ENCODE measurements around the gene CDH24.
A peak's percentile ranks its signal among the peaks of the same experiment; 100 is the strongest.

The CDH24 gene, protein sequence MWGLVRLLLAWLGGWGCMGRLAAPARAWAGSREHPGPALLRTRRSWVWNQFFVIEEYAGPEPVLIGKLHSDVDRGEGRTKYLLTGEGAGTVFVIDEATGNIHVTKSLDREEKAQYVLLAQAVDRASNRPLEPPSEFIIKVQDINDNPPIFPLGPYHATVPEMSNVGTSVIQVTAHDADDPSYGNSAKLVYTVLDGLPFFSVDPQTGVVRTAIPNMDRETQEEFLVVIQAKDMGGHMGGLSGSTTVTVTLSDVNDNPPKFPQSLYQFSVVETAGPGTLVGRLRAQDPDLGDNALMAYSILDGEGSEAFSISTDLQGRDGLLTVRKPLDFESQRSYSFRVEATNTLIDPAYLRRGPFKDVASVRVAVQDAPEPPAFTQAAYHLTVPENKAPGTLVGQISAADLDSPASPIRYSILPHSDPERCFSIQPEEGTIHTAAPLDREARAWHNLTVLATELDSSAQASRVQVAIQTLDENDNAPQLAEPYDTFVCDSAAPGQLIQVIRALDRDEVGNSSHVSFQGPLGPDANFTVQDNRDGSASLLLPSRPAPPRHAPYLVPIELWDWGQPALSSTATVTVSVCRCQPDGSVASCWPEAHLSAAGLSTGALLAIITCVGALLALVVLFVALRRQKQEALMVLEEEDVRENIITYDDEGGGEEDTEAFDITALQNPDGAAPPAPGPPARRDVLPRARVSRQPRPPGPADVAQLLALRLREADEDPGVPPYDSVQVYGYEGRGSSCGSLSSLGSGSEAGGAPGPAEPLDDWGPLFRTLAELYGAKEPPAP

DNA sequence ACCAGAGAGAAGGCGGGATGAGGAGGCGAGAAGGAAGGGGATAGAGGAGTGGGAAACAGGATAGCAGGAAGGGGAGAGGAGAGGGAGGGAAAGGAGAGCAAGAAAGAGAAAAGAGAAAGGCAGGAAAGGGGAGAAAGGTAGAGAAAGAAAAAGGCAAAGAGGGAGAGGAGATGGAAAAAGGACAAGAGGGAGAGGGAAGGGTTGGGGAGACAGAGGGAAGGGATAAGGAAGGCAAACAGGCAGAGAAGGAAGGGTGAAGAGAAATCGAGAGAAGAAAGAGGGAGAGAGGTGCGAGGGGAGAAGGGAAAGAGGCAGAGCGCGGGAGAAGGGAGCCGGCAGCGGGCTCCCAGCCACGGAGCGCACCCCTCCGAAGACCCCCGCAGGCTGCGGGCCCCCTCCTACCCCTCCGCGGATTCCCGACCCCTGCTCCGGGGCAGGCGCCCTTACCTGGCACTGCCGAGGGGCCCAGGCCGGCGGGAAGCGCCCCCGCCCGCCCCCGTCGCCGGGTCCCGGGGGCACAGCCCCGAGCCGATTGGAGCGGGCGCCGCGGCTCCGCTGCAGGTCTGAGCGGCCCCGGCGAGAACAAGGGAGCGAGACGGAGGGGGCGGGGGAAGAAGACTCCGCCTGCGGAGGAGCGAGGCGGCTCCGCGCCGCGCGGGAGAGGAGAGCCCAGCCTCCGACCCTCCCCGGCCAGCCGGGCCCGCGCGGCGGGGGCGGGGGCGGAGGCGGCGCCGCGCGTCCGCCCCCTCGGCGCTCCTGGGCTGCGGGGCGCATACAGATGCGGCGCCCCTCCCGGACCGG is at the start of gene CDH24:
Gene CDH24 (minus strand): TSS at position 565 of the 801 bp plus-strand sequence. CDS start 1,787 bp downstream, outside the sequence.
- H3K4me1 ChIP-seq (ENCODE audit: control insufficient read depth in 1 of 2, insufficient read depth in 1 of 2, low read depth in 1 of 2, low read length in 1 of 2), result peaks cover 20 to 22% of the 10 kb centered on the region in 2 experiments
- no peak for TF ChIP-seq CTCF (IDR thresholded peaks at IDR 0.05)
- H3K9me3 ChIP-seq, result no peaks in the 10 kb centered on the region
- H3K36me3 ChIP-seq, result peaks cover 36% of the 10 kb centered on the region
- H3K27me3 ChIP-seq, result peaks cover 13% of the 10 kb centered on the region
- H3K4me3 ChIP-seq (ENCODE audit: low read depth in 1 of 2, low read length in 1 of 2), result peak within 1 kb of the TSS; percentile 71 to 84
- peak within 1 kb of the TSS; percentile 19 for H3K27ac ChIP-seq

GRCh38 chr14:23106747-23107045 is 49.4 kb upstream of the CDH24 start:
- Histone ChIP-seq H3K4me3 (ENCODE audit: low read depth in 1 of 2, low read length in 1 of 2) (no peak overlapping the region), H3K4me1 (ENCODE audit: control insufficient read depth in 1 of 2, insufficient read depth in 1 of 2, low read depth in 1 of 2, low read length in 1 of 2) (peaks cover 33 to 37% of the 10 kb centered on the region in 2 experiments), H3K36me3 (no peaks in the 10 kb centered on the region), H3K9me3 (no peaks in the 10 kb centered on the region), H3K27ac (no peak overlapping the region), H3K27me3 (no peaks in the 10 kb centered on the region)
- TF ChIP-seq CTCF (IDR thresholded peaks at IDR 0.05), result no peak

DNA sequence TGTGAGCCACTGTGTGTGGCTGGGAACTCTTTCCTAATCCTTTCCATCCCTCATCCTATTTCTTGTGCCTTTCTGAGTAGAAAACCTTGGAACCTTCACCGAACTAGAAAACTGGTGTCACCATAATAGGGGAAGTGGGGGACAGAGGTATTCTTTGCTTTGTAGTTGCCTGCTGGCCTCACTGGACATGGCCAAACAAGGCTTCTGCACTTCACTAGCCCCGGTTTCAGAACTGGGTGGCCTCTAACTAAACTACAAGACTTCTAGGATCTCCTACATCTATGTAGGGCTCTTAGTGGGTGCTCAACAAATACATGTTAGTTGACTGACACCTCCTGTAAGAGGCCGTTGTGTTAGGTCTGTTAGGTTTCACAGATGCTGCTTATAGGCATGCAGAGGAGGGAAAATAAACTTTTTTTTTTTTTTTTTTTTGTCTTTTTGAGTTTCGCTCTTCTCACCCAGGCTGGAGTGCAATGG is 48.1 kb upstream of the CDH24 start:
- peaks cover 21 to 27% of the 10 kb centered on the region in 2 experiments for H3K4me1 ChIP-seq (ENCODE audit: control insufficient read depth in 1 of 2, insufficient read depth in 1 of 2, low read depth in 1 of 2, low read length in 1 of 2)
- H3K4me3 ChIP-seq (ENCODE audit: low read depth in 1 of 2, low read length in 1 of 2), result no peak overlapping the region
- H3K9me3 ChIP-seq, result no peaks in the 10 kb centered on the region
- H3K27me3 ChIP-seq, result no peaks in the 10 kb centered on the region
- no peaks in the 10 kb centered on the region for H3K36me3 ChIP-seq
- H3K27ac ChIP-seq, result no peak overlapping the region
- TF ChIP-seq CTCF (IDR thresholded peaks at IDR 0.05), result no peak

DNA sequence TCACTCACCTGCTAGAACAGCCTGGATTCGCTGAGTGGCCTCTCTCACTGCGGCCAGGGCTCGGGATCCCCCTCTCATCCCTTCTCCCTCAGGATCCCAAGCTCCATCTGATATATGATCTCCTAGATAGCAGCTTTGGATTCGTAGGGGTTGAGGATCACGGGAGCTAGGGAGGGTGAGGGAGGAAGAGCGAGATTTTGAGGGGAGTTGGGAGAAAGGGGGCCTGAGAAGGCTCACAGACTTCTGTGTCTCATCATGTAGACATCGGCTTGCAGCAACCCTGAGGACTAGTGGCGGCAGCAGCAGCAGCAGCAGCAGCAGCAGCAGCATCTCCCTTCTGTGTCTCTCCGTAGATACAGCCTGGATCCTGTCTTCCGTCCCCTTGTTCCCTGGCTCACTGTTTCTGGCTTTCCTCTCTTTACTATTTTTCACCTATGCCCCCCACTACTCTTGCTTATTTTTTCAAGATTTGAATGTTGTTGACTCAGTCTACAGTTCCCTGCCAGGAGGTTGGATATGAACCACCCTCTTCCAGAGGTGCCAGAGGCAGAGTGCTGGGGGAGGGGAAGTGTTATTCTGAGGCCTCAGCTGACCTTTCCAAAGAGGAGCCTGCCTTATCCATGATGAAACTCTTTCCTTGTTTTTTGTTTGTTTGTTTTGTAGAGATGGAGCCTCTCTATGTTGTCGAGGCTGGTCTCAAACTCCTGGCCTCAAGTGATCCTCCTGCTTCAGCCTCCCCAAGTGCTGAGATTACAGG is 47.4 kb upstream of the CDH24 start, which contains the start of gene CIROP:
Gene CIROP (minus strand): TSS at position 399 of the 757 bp plus-strand sequence. CDS start 69 bp downstream, at position 330.
- Histone ChIP-seq H3K4me1 (ENCODE audit: control insufficient read depth in 1 of 2, insufficient read depth in 1 of 2, low read depth in 1 of 2, low read length in 1 of 2) (peaks cover 17 to 21% of the 10 kb centered on the region in 2 experiments), H3K4me3 (ENCODE audit: low read depth in 1 of 2, low read length in 1 of 2) (no peak within 1 kb of the TSS), H3K36me3 (no peaks in the 10 kb centered on the region), H3K27ac (no peak within 1 kb of the TSS), H3K27me3 (no peaks in the 10 kb centered on the region), H3K9me3 (no peaks in the 10 kb centered on the region)
- TF ChIP-seq CTCF (IDR thresholded peaks at IDR 0.05), result no peak
